Fibroblast of skin of right biceps (primary cell): Measurements from ENCODE around the gene LGALS3.

Source experiments
- DNase-seq: peaks from one replicate; pipeline ENCODE4 v3.0.0-alpha.2; 2013

The LGALS3 gene

DNA sequence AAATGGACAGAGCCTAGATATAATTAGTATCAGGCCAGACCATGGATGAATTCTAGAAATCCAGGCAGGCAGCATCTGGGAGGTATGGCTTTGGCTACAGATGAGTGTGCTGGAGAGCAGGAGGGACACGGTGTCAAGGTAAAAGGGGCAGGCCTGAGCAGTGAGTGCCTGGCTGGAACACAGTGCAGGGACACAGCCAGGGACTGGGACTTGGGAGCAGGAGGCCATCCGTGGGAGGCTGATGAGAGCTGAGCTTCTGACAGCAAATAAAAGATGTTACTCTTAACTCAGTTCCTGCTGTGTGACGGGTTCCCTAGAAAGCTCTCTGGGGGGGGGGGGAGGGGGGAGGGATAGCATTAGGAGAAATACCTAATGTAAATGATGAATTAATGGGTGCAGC is 13.6 kb upstream of the LGALS3 start:
- no peak for DNase-seq

- DNase-seq, result no peak
Measured at GRCh38 chr14:55115861-55116245, 13.2 kb upstream of the LGALS3 start.

DNA sequence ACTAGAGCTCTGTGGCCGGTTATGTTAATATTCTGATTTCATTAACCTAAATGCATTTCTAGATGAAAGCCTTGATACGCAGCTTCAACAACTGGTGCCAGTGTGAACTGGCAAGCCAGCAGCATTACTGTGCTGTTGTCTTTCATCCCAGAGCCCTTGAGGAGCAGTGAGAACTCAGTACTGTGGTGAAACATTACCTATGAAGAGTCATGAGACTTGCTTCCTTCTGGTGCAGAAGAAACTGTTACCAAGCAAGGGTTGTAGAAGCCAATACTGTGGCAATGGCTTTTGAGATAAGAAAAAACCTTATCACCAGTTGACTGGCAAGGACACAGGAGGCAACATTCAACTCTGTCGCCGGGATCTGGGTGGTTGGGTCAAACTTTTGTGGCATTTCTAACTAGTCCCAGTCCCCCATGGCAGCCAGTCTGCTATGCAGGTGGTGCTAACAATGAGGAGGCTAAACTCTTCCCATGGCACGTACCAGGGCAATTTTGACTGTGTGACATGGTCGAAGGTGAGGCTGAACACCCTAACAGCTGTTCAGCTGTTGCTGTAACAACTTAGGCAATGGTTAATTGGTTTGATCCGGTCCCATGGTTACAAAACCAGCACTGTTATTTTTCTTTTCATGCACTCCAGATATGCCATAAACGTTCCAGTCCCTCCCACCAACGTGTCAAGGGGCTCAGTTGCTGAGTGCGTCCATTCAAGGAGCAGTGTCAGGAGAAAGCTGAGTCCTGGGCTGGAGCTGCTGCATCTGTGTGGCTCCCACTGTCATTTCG is 12.6 kb upstream of the LGALS3 start:
- DNase-seq, result no peak

DNA sequence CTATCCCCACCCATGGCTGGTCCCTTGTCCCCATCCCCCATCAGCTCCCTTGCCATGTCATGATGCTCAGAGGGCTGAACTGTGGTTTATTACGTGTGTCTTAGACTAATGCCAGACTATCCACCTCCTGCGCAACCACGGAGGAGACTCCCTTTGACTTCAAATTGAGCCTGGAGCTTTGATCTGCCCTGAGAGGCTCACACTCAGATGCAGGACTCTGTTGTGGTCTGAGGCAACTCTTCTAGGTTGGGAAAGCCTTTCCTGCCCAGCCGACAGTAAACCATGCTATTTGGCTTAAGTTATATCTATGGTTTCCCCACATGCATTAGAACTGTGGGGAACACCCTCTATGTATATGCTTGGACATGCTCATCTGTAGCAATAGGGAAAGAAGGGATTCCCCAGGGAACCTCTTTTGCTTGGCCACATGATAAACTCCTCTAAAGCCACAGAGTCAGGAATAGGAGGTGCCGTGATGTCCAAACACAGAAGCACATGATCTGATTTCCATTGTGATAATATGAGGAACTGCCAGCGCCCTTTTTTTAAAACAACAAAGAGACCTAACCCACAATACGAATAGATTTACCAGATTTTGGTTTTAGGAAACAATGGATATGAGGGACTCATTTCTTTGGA is 11.1 kb upstream of the LGALS3 start:
- DNase-seq, result no peak

GRCh38 chr14:55118761-55119160 is 10.3 kb upstream of the LGALS3 start:
- DNase-seq, result no peak

- no peak for DNase-seq
Measured at GRCh38 chr14:55120571-55121495, 8.2 kb upstream of the LGALS3 start.

- DNase-seq, result no peak
Measured at GRCh38 chr14:55121628-55122439, 7.2 kb upstream of the LGALS3 start.

- no peak for DNase-seq
Measured at GRCh38 chr14:55122440-55122986, 6.5 kb upstream of the LGALS3 start.

- peak; percentile 94 for DNase-seq
Measured at GRCh38 chr14:55123101-55123500, 6.0 kb upstream of the LGALS3 start.

GRCh38 chr14:55123852-55124639 is 5.0 kb upstream of the LGALS3 start:
- DNase-seq, result no peak

DNA sequence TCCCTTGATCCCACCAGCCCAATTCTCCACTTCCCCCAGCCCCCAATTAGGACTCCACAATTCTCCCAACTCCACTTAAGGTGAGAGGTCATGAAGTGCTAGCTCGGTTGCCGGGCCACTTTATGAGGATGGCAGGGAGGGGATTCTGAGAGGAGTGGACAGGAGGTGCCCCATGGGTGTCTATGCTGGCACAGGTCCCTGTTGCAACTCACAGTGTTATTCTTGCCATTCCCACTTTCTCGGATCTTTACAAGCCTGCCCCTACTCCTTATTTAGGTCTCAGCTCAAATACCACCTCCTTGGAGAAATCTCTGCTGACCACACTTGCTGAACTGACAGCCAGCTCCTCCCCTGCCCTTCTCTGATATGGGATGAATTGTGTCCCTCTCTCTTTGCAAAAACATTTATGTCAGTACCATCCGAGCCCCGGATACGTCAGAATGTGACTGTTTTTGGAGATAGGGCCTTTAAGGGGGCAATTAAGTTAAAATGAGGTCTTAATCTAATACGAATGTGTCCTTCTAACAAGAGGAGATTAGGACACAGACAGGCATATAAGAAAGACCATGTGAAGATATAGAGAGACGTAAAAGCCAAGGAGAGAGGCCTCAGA is 4.2 kb upstream of the LGALS3 start:
- DNase-seq, result no peak

- no peak for DNase-seq
Measured at GRCh38 chr14:55125403-55125802, 3.6 kb upstream of the LGALS3 start.

DNA sequence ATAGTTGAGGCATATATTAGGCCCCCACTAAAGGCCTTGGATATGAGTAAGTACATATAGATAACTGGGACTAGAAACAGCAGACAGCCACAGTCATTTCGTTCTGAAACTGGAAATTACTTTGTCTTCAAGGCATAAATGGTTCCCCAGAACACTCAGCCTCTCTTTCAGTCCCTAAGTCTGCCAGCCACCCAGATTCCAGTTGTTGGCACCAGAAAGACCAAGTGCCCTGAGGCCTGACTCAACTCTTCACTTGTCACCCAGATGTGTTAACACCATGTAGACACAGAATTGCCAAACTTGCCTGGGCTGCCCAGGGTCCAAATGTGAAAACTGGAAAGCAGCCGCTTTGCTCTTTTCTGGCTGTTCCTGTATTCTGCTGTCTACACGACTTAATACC is 3.0 kb upstream of the LGALS3 start:
- no peak for DNase-seq

DNA sequence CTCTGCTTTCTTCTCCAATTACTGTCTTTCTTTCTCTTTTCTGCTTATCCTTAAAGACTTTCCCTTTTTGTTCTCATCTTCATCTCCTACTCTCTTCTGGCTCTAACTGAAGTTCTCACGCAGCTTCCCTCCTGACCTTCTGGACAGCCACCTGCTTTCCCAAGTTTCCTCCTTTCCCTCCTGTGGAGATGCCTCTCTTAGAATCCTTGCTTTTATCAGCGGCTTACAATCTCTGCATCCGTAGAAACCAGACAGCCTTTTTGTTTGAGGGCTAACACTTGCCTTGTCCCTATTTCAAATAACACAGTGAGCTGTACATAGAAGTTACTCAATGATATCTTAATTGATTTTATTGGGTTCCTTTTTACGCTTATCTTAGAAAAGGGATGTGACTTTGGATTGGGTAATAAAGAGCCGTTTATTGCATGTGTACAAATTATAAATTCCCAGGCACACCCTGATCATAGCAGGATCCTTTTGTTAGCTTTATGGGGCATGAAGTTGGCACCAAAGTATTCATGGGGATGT is 2.1 kb upstream of the LGALS3 start:
- no peak for DNase-seq

- DNase-seq, result no peak
Measured at GRCh38 chr14:55127460-55127951, 1.5 kb upstream of the LGALS3 start.

GRCh38 chr14:55128386-55129085 is 516 bp upstream of the LGALS3 start:
- DNase-seq, result no peak

GRCh38 chr14:55129428-55130195 is 560 bp downstream of the LGALS3 start:
- DNase-seq, result peak; percentile 61

DNA sequence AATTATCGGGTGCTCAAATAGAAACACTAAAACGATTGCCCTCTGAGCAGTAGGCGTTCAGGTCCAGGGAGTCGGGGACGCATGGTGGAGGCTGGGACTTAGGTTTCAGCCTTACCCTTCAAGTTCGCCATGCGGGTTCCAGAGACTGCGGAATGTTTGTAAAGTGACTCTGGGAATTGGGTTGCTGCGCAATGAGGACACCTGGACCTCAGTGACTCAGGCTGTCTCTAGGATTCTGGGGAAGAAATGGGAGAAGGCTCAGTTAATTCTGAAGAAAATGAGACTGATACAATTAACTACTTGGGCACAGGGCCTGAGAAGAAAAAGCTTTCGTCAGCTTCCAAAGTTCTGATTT is 1.1 kb downstream of the LGALS3 start:
- no peak for DNase-seq
